Natural killer cell (primary cell): ENCODE data around the gene PCYT1A. TPM values are rescaled to one million over a fixed set of nuclear protein-coding genes. Genes with fewer than 3 reads are reported as not detected.

Experiments used
- ATAC-seq, 3 donors: fragments of 150-1000 bp in 2 of 3; fragments of 200-7000 bp in 1 of 3; cut with Tn5 transposase; 1 replicate in 1 of 3; 2 replicates in 2 of 3; pipeline ENCODE4 v1.10.0; 2021; ENCODE audit warnings: mild to moderate bottlenecking in 2 of 3, moderate library complexity in 2 of 3
- DNase-seq, 2 donors: peaks; one replicate each; pipeline versions ENCODE4 v3.0.0 to v3.0.0-alpha.2; 2013 to 2021; ENCODE audit warnings: mixed read lengths in 1 of 2
- H3K27ac ChIP-seq: one replicate; pipeline ENCODE4 v1.5.1; 2013; ENCODE audit warnings: mild to moderate bottlenecking, low read length
- H3K27me3 ChIP-seq: one replicate; pipeline ENCODE4 v1.6.1; 2013; ENCODE audit warnings: low read length; ENCODE audit not compliant: control insufficient read depth, insufficient read depth
- H3K36me3 ChIP-seq: one replicate; pipeline ENCODE4 v1.6.1; 2013; ENCODE audit warnings: low read length; ENCODE audit not compliant: control insufficient read depth, insufficient read depth
- H3K4me1 ChIP-seq: one replicate; pipeline ENCODE4 v1.6.1; 2013; ENCODE audit warnings: low read length; ENCODE audit not compliant: control insufficient read depth, insufficient read depth
- H3K4me3 ChIP-seq: one replicate; pipeline ENCODE4 v1.5.1; 2013; ENCODE audit warnings: low read length
- H3K9me3 ChIP-seq: one replicate; pipeline ENCODE4 v1.6.1; 2013; ENCODE audit warnings: low read length; ENCODE audit not compliant: control insufficient read depth, insufficient read depth
- H3K27ac Mint-ChIP-seq, 2 donors: one replicate each; pipeline ENCODE4 v1.8.0; 2022; ENCODE audit warnings: mild to moderate bottlenecking in 2 of 2, mixed read lengths in 2 of 2, moderate library complexity in 1 of 2
- H3K27me3 Mint-ChIP-seq, 2 donors: one replicate each; pipeline ENCODE4 v1.8.0; 2022; ENCODE audit warnings: low read depth in 2 of 2, mixed read lengths in 2 of 2
- H3K36me3 Mint-ChIP-seq: one replicate; pipeline ENCODE4 v1.8.0; 2022; ENCODE audit warnings: mixed read lengths
- H3K4me1 Mint-ChIP-seq, 2 donors: one replicate each; pipeline ENCODE4 v1.8.0; 2022; ENCODE audit warnings: mixed read lengths in 2 of 2
- H3K4me3 Mint-ChIP-seq: one replicate; pipeline ENCODE4 v1.8.0; 2022; ENCODE audit warnings: mild to moderate bottlenecking, moderate library complexity, mixed read lengths
- H3K9me3 Mint-ChIP-seq, 2 donors: one replicate each; pipeline ENCODE4 v1.8.0; 2022; ENCODE audit warnings: mixed read lengths in 2 of 2
- CTCF ChIP-seq: fragments of 200-600 bp; IDR thresholded peaks from one replicate; pipeline ENCODE4 v1.8.0; 2022; ENCODE audit warnings: antibody characterized with exemption
- WGBS: methylation state at CpG from one replicate; pipeline ENCODE4 v1.1.7; 2013; ENCODE audit warnings: missing lambda C conversion rate; ENCODE audit not compliant: insufficient coverage; 5-methylcytosine and 5-hydroxymethylcytosine counted together
- intact Hi-C: fragments of 100-400 bp; cut with micrococcal nuclease; formaldehyde crosslinking; loops from one replicate; pipeline ENCODE4 v1.14.2; 2022
- total RNA-seq, 4 donors: library from RNA; stranded (reverse); fragments of 120-200 nt in 1 of 4; gene quantifications; one replicate each; pipeline versions ENCODE4 v1.2.3 to v1.2.4, GENCODE V29; 2013 to 2022

The PCYT1A gene
- total RNA-seq, 3 donors from 2014 or later (not counting 1 experiment from before 2014, with no cell fraction given) = 105 to 123 (median 110) TPM

DNA sequence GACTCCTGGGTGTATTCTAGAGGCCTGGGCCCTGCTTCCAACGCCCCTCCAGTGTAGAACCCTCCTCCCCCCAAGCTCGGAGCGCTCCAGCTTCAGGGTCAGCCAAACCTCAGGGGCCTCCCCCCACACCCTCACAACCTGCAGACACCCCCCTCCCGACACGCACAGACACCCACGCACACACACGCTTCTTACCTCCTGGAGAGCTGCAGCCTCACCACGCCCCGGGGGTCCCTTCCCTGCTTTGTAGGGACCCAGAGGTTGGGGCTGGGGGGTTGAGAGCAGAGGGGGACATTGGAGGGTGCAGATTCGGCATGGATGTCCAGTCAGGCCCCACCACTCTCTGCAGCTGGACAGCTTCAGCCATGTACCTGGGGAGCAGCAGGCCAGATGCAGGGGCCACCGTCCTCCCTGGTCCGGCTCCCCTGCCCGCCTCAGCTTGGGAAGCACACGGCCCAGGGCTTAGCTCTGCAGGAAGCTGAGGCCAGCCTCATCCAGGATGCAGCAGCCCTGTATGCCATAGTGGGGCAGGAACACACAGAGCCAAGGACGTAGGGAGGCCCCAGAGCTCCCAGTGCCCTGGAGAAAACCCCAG is 89.3 kb downstream of the PCYT1A start:
- Histone ChIP-seq H3K27me3 (no peaks in the 10 kb centered on the region), H3K4me3 (no peak overlapping the region), H3K4me1 (peaks cover 29% of the 10 kb centered on the region), H3K36me3 (no peaks in the 10 kb centered on the region), H3K27ac (no peak overlapping the region), H3K9me3 (no peaks in the 10 kb centered on the region)
- no peak for TF ChIP-seq CTCF
- H3K36me3 Mint-ChIP-seq = no peaks in the 10 kb centered on the region
- H3K27me3 Mint-ChIP-seq = peaks cover under 1 to 2% of the 10 kb centered on the region in 2 donors
- DNase-seq (no peak), ATAC-seq (no peak)
- intact Hi-C loops = no loop called here
- H3K4me3 Mint-ChIP-seq = no peak overlapping the region
- H3K4me1 Mint-ChIP-seq = peaks cover 5 to 6% of the 10 kb centered on the region in 2 donors
- no peaks in the 10 kb centered on the region for H3K9me3 Mint-ChIP-seq
- H3K27ac Mint-ChIP-seq = no peak overlapping the region
- 90% methylated on average over 15 of the region's 15 CpGs for WGBS

DNA sequence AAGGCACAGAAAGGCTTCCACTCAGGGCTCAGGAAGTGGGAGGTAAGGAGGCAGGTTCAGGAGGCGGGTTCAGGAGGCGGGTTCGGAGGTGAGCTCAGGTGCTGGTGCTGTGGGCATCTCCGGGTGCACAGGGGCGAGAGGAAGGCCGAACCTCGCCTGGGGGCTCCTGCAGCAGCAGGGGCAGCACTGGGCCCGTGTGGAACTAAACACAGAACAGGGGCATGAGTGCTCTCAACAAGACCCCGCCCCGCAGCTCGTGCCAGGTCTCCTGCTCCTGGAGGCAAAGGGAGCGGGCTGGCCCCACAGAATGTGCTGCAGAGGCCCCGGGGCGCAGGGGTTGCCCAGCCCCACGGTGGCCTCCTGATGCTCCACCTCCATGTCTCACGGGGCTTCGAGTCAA is 90.0 kb downstream of the PCYT1A start:
- DNase-seq (no peak), ATAC-seq (no peak)
- H3K27ac Mint-ChIP-seq = no peak overlapping the region
- Histone ChIP-seq H3K27ac (no peak overlapping the region), H3K4me3 (no peak overlapping the region), H3K4me1 (peaks cover 31% of the 10 kb centered on the region), H3K36me3 (no peaks in the 10 kb centered on the region), H3K9me3 (no peaks in the 10 kb centered on the region), H3K27me3 (no peaks in the 10 kb centered on the region)
- peaks cover 3 to 7% of the 10 kb centered on the region in 2 donors for H3K4me1 Mint-ChIP-seq
- H3K36me3 Mint-ChIP-seq = no peaks in the 10 kb centered on the region
- no peak overlapping the region for H3K4me3 Mint-ChIP-seq
- no peaks in the 10 kb centered on the region for H3K9me3 Mint-ChIP-seq
- no peak for TF ChIP-seq CTCF
- 92% methylated on average over 17 of the region's 17 CpGs for WGBS
- no peaks in the 10 kb centered on the region for H3K27me3 Mint-ChIP-seq
- intact Hi-C loops = no loop called here

GRCh38 chr3:196195664-196196265 is 91.8 kb downstream of the PCYT1A start:
- Mint-ChIP-seq H3K9me3 (no peaks in the 10 kb centered on the region), H3K4me3 (no peak overlapping the region), H3K27me3 (no peaks in the 10 kb centered on the region), H3K4me1 (peaks cover 0 to 10% of the 10 kb centered on the region in 2 donors), H3K27ac (no peak overlapping the region), H3K36me3 (no peaks in the 10 kb centered on the region)
- intact Hi-C loops = loop anchor here (1.0 kb wide), 1 partner anchor 122 kb away; no protein-coding TSS in a partner anchor
- H3K27me3 ChIP-seq = no peaks in the 10 kb centered on the region
- ATAC-seq (no peak), DNase-seq (peak in 1 of 2 donors; percentile 35)
- WGBS = 88% methylated on average over 14 of the region's 14 CpGs
- TF ChIP-seq CTCF = no peak
- H3K9me3 ChIP-seq = no peaks in the 10 kb centered on the region
- peaks cover 43% of the 10 kb centered on the region for H3K4me1 ChIP-seq
- H3K27ac ChIP-seq = no peak overlapping the region
- no peaks in the 10 kb centered on the region for H3K36me3 ChIP-seq
- no peak overlapping the region for H3K4me3 ChIP-seq

GRCh38 chr3:196194542-196194915 is 93.0 kb downstream of the PCYT1A start:
- Mint-ChIP-seq H3K27me3 (no peaks in the 10 kb centered on the region), H3K4me3 (no peak overlapping the region), H3K9me3 (no peaks in the 10 kb centered on the region), H3K4me1 (peaks cover 0 to 10% of the 10 kb centered on the region in 2 donors), H3K27ac (no peak overlapping the region), H3K36me3 (no peaks in the 10 kb centered on the region)
- Histone ChIP-seq H3K27ac (no peak overlapping the region), H3K4me1 (peaks cover 43% of the 10 kb centered on the region), H3K9me3 (no peaks in the 10 kb centered on the region), H3K27me3 (no peaks in the 10 kb centered on the region), H3K4me3 (no peak overlapping the region), H3K36me3 (no peaks in the 10 kb centered on the region)
- intact Hi-C loops = no loop called here
- DNase-seq (no peak), ATAC-seq (no peak)
- no peak for TF ChIP-seq CTCF
- WGBS = 90% methylated on average over 5 of the region's 5 CpGs
